Progenitor cell of endocrine pancreas (in vitro differentiated cells): Measurements from ENCODE around the gene SLC1A5. TPM values are rescaled to one million over a fixed set of nuclear protein-coding genes. Genes with fewer than 3 reads are reported as not detected.

ENCODE experiments used
- DNase-seq: peaks from one replicate; pipeline ENCODE4 v3.0.0; 2021; ENCODE audit warnings: low spot score; ENCODE audit not compliant: unreplicated experiment
- H3K27ac Mint-ChIP-seq: 2 replicates; pipeline ENCODE4 v1.8.0; 2021; ENCODE audit warnings: mild to moderate bottlenecking, moderate library complexity, mixed read lengths
- H3K27me3 Mint-ChIP-seq: 2 replicates; pipeline ENCODE4 v1.8.0; 2021; ENCODE audit warnings: mixed read lengths
- H3K36me3 Mint-ChIP-seq: 2 replicates; pipeline ENCODE4 v1.8.0; 2022; ENCODE audit warnings: mixed read lengths; ENCODE audit not compliant: insufficient read depth
- H3K4me1 Mint-ChIP-seq: 2 replicates; pipeline ENCODE4 v1.8.0; 2021; ENCODE audit warnings: low read depth, mixed read lengths
- H3K4me3 Mint-ChIP-seq: 2 replicates; pipeline ENCODE4 v1.8.0; 2021; ENCODE audit warnings: low read depth, mild to moderate bottlenecking, moderate library complexity, mixed read lengths
- H3K9me3 Mint-ChIP-seq: 2 replicates; pipeline ENCODE4 v1.8.0; 2021; ENCODE audit warnings: low read depth, mixed read lengths
- CTCF ChIP-seq: fragments of 200-600 bp; sonication (generic); IDR thresholded peaks from one replicate; pipeline ENCODE4 v1.5.0; 2021; ENCODE audit warnings: antibody characterized with exemption, mild to moderate bottlenecking; ENCODE audit not compliant: unreplicated experiment
- total RNA-seq: library from RNA; stranded (reverse); gene quantifications from 2 replicates; pipeline ENCODE4 v1.2.1, GENCODE V29; 2021

SLC1A5 gene
- total RNA-seq, 1 donor from 2014 or later: 24.2 TPM

DNA sequence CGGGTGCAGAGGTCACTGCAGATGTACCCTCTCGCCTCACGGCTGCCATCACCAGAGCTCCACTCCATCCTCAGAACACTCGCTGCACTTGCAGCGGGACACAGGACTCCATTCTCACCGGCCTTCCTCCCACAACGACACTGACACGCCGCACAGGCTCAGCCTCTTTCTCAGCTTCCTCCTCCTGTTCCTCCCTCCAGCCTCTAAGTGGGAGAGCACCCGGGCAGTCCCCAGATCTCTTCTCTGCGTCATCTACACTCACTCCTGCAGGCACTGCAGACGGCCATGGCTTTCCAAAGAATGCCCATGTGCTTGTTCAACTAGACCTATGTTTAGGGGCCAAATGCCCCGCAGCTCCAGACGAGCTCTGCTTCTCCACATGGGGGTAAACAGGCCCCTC, 56.8 kb downstream of the SLC1A5 start:
- no peak overlapping the region for H3K27ac Mint-ChIP-seq
- H3K9me3 Mint-ChIP-seq: no peaks in the 10 kb centered on the region
- no peaks in the 10 kb centered on the region for H3K27me3 Mint-ChIP-seq
- DNase-seq: no peak
- peaks cover 14% of the 10 kb centered on the region for H3K36me3 Mint-ChIP-seq
- H3K4me1 Mint-ChIP-seq: no peaks in the 10 kb centered on the region
- H3K4me3 Mint-ChIP-seq: no peak overlapping the region
- TF ChIP-seq CTCF: no peak

DNA sequence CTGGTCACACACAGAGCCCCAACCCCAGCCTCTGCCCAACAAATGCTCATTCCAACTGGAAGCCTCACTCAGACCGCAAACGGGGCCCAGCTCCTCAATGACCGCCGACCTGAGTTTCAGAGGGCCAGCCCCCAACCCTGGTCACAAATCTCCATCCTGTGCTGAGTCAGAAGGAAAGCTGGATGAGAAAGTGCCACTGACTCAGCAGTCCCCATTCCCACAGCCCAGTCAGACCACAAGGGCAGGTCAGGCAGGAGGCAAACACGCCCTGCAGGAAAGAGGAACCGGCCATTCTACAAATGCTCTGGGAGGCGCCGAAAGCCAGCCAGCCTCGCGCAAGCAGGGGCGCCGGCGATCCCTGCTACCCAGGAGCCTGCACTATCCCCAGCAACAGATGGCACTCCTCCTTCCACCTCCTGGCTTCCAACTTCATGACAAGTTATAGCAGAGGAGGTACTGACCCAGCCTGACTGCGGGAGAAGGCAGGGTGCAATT, 57.3 kb downstream of the SLC1A5 start:
- Mint-ChIP-seq H3K4me3 (no peak overlapping the region), H3K36me3 (peaks cover 17% of the 10 kb centered on the region), H3K4me1 (no peaks in the 10 kb centered on the region), H3K9me3 (no peaks in the 10 kb centered on the region), H3K27ac (no peak overlapping the region), H3K27me3 (no peaks in the 10 kb centered on the region)
- TF ChIP-seq CTCF: no peak
- DNase-seq: no peak

- TF ChIP-seq CTCF: no peak
- Mint-ChIP-seq H3K27me3 (no peaks in the 10 kb centered on the region), H3K9me3 (no peaks in the 10 kb centered on the region), H3K36me3 (peaks cover 17% of the 10 kb centered on the region), H3K27ac (no peak overlapping the region), H3K4me1 (no peaks in the 10 kb centered on the region), H3K4me3 (no peak overlapping the region)
- no peak for DNase-seq
These were observed 57.8 kb downstream of the SLC1A5 start for GRCh38 chr19:46730595-46730994.

DNA sequence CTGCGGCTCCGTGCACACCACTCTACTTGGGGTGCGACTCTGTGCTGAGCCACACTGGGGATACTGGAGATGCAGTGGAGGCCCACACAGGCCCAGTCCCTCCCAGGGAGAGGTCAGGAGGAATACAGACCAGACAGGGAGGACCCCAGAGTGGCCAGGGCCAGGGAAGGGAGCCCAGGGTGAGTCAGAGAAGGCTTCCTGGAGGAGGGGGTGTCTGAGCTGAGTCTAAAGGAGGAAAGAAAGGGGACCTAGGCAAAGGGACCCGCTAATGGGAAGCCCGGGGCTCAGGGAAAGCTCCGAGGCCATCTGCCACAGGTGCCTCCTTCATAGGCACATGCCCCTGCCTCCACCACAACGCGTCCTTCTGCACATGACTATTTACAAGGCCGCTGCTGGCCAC, 58.2 kb downstream of the SLC1A5 start:
- Mint-ChIP-seq H3K4me1 (no peaks in the 10 kb centered on the region), H3K36me3 (peaks cover 17% of the 10 kb centered on the region), H3K9me3 (no peaks in the 10 kb centered on the region), H3K27me3 (no peaks in the 10 kb centered on the region), H3K27ac (no peak overlapping the region), H3K4me3 (no peak overlapping the region)
- TF ChIP-seq CTCF: no peak
- DNase-seq: no peak

DNA sequence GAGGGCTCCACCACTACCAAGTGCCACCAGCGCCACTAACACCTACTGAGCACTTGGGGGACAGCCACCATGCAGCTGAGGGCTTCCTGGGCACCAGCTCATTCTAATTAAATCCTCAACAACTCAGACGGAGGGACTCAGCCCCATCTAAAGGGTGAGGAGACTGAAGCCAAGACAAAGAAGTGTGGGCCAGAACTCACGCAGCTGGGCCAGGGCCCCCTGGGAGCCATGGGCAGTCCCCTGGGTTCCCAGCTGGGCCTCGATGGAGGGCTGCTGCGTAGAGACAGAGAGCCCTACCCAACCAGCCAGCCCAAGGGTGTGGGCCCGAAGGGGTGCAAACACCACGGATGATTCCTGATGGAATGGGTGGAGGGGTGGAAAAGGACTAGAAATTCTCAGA, 58.7 kb downstream of the SLC1A5 start:
- Mint-ChIP-seq H3K27me3 (no peaks in the 10 kb centered on the region), H3K4me3 (no peak overlapping the region), H3K27ac (no peak overlapping the region), H3K4me1 (no peaks in the 10 kb centered on the region), H3K36me3 (peaks cover 17% of the 10 kb centered on the region), H3K9me3 (no peaks in the 10 kb centered on the region)
- TF ChIP-seq CTCF: no peak
- no peak for DNase-seq
